ENCODE results near the gene GNAI2.

Gene GNAI2

DNA sequence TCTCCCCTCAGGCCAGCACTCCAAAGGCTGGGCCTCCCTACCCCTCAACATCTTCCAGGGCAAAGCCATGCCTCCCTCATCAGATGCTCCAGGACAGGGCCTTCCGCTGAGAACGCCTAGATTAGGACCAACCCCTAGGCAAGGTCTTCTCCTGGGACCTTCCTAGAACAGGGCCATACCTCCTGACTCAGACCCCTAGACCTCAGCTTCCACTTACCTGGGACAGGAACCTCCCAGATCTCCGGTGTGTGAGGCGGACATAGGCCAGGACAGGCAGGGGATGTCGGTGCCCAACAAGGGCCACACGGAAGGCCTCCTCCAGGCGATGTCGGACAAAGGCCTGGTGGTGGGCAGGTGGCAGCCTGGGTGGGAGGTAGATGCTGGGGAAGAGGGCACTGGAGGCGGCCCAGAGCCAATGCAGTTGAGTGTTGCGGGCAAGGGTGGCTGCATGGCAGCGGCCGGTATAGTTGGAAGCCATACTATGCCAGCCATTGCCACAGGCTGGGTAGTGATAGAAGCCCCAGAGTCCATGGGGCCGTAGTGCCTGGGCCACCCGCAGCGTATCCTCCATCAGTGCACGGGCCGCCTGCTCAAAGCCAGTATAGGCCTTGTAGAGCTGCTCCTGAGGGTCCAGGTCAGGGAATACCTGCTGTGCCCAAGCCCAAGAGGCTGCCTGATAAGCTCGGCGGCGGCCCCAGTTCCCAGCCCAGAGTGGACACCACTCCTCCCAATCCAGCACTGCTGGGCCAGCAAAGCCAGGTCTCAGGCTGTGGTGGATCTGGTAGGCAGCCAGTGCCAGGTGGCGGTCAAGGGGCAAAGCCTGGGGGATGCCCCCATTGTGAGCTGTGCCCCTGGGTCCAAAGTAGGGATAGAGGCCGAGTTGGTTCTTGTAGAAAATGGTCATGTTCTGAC is 58.7 kb downstream of the GNAI2 start:
- TF ChIP-seq, protein P1, sequence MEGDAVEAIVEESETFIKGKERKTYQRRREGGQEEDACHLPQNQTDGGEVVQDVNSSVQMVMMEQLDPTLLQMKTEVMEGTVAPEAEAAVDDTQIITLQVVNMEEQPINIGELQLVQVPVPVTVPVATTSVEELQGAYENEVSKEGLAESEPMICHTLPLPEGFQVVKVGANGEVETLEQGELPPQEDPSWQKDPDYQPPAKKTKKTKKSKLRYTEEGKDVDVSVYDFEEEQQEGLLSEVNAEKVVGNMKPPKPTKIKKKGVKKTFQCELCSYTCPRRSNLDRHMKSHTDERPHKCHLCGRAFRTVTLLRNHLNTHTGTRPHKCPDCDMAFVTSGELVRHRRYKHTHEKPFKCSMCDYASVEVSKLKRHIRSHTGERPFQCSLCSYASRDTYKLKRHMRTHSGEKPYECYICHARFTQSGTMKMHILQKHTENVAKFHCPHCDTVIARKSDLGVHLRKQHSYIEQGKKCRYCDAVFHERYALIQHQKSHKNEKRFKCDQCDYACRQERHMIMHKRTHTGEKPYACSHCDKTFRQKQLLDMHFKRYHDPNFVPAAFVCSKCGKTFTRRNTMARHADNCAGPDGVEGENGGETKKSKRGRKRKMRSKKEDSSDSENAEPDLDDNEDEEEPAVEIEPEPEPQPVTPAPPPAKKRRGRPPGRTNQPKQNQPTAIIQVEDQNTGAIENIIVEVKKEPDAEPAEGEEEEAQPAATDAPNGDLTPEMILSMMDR (IDR thresholded peaks at IDR 0.05; ENCODE audit: low read depth, low read length) = no peak
- no peak for DNase-seq (ENCODE audit: low read depth in 2 of 2)
- H3K4me3 ChIP-seq (replicated peaks in 1 of 2; ENCODE audit: low read depth in 2 of 2, low read length in 2 of 2) = no peak overlapping the region

DNA sequence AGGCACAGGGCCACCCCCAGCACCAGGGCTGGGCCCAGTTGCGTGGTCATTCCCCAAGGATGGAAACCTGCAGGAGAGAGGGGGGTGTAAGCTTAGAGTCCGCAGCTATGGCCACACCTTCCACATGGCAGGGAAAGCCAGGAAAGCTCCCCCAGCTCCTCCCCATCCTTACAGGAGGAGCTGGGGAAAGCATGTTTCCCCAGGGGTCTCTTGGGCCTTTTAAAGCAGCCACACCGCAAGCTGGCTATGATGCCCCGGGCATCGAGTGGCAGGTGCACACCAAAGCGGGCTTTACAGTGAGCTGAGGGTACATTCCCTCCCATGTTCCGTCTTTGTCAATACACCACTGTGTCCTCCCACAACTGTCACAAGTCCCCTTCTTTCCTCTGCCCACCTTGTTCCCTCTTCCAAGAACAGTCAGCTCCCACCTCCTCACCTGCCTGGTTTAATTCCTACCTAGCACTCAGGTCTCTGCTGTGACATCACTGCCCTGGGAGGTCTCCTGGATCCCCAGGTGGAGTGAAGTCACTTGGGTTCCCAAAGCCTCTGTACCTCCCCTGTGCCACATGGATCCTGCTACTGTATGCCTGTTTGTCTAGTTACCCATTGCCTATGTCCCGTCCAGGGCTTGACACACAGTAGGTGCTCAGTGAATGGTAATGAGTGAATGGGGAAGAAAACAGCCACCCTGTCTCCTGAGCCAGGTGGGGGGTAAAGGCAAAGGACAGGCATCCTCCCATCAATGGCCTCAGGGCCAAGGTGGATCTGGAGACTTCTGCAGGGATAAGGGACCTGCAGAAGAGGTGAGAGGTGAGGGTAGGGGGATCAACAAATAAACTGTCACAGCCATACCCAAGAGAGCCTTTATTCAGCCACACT is 59.8 kb downstream of the GNAI2 start:
- no peak overlapping the region for H3K4me3 ChIP-seq (replicated peaks in 1 of 2; ENCODE audit: low read depth in 2 of 2, low read length in 2 of 2)
- TF ChIP-seq, protein P1 (IDR thresholded peaks at IDR 0.05; ENCODE audit: low read depth, low read length) = no peak
- no peak for DNase-seq (ENCODE audit: low read depth in 2 of 2)

DNA sequence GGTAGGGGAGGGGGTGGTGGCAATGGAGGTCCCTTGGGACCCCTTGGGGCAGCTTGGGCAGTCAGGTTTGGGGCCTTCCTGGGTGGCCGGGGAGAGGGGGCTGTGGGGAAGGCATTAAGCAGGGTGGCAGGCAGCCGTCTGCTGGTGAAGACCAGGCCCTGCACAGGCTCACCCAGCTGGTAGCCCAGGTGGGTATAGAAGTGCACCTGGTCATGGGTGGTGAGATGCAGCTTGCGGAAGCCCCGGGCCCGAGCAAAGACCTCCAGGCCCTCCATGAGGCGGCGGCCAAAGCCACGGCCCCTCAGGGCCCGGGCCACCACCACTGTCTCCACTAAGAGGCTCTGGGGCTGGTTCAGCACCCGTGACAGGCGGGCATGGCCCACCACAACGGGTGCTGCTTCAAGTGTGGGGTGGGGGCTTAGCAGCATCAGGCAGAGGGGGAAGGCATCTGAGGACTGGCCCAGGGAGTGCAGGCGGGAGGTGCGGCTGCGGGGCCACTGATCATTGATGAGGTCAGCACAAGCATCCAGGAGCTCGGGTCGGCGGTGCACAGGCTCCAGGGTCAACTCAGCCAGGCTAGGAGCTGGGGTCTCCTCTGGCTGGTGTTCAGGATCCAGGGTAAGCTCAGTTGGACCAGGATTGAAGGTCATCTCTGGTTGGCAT is 60.8 kb downstream of the GNAI2 start:
- no peak overlapping the region for H3K4me3 ChIP-seq (replicated peaks in 1 of 2; ENCODE audit: low read depth in 2 of 2, low read length in 2 of 2)
- no peak for DNase-seq (ENCODE audit: low read depth in 2 of 2)
- TF ChIP-seq, protein P1 (IDR thresholded peaks at IDR 0.05; ENCODE audit: low read depth, low read length) = no peak

DNA sequence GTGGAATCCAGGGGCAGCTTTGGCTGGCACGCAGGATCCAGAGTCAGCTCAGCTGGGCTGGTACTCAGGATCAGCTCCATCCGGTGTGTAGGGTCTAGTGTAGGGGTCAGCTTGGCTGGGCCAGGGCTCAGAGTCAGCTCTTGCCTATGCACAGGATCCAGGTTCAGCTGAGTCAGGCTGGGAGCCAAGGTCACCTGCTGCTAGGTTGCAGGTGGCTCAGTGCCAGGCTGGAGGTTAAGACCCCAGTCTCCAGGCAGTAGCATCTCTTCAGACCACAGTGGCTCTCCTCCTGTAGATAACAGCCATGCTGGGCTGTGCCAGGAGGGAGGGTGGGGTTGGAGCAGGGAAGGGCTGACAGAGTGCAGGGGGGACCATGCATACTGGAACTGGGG is 61.4 kb downstream of the GNAI2 start:
- H3K4me3 ChIP-seq (replicated peaks in 1 of 2; ENCODE audit: low read depth in 2 of 2, low read length in 2 of 2) = no peak overlapping the region
- no peak for DNase-seq (ENCODE audit: low read depth in 2 of 2)
- TF ChIP-seq, protein P1 (IDR thresholded peaks at IDR 0.05; ENCODE audit: low read depth, low read length) = no peak

DNA sequence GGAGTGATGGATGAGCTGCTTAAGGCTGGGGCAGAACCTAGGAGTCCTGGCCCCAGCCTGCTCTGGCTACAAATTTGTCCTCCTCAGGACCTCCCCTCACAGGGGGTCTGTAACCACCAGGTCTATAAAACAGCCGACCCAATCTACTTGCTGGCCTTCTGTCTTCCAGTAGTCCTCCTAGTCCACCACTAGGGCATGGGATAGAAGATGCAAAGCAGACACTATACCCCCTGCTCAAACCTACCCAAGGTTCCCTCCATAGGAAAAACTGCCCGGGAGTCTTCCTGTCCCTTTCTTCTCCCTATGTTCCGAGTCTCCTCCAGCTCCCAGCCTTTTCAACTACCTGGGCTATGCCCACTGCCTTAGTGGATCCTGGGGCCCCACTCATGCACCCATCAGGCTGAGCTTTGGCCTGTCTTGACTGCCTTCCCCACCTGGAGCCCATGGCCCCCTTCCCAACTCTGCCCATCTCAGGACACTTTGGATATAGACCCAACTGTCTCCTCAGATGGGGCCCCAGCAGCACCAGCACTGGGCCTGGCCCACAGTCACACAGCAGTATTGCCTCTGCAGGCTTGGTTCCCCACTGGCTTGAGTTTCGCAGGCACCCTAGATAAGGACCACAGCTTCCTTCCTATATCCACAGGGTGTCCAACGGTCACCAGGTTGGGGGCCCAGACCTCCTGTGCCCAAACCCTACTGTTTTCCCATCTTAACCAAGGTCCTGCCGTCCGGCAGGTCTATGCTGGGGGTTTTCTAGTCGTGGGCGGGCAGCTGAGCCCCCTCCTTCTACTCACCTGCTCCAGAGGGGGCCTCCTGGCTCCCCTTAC is 62.1 kb downstream of the GNAI2 start:
- no peak for DNase-seq (ENCODE audit: low read depth in 2 of 2)
- TF ChIP-seq, protein P1 (IDR thresholded peaks at IDR 0.05; ENCODE audit: low read depth, low read length) = peak; percentile 31
- peak overlapping the region; percentile 65 to 88 for H3K4me3 ChIP-seq (replicated peaks in 1 of 2; ENCODE audit: low read depth in 2 of 2, low read length in 2 of 2)
